Cardiac muscle cell (in vitro differentiated cells and primary cell): ENCODE measurements around the gene NRP2. TPM values are rescaled to one million over a fixed set of nuclear protein-coding genes. Genes with fewer than 3 reads are reported as not detected.

Experiments
- DNase-seq, 2 donors: peaks; one replicate each; pipeline versions ENCODE4 v3.0.0 to v3.0.0-alpha.2; 2010 to 2017; ENCODE audit warnings: low read depth in 1 of 2, low spot score in 1 of 2
- H3K27ac ChIP-seq: fragments of 200-600 bp; sonication (generic); 2 replicates; pipeline ENCODE4 v1.5.1; 2016
- H3K27me3 ChIP-seq: fragments of 200-600 bp; sonication (generic); 2 replicates; pipeline ENCODE4 v1.6.0; 2016; ENCODE audit warnings: control low read depth
- H3K36me3 ChIP-seq: fragments of 200-600 bp; sonication (generic); 2 replicates; pipeline ENCODE4 v1.5.1; 2016; ENCODE audit warnings: control low read depth
- H3K4me1 ChIP-seq: fragments of 200-600 bp; sonication (generic); 2 replicates; pipeline ENCODE4 v1.8.1; 2017; ENCODE audit warnings: low read depth, mild to moderate bottlenecking, mixed run types
- H3K4me3 ChIP-seq: fragments of 200-600 bp; sonication (generic); 2 replicates; pipeline ENCODE4 v1.5.1; 2016; ENCODE audit warnings: mild to moderate bottlenecking
- H3K9me3 ChIP-seq: fragments of 200-600 bp; sonication (generic); 2 replicates; pipeline ENCODE4 v1.5.1; 2017; ENCODE audit warnings: low read depth, mild to moderate bottlenecking, control low read depth
- polyA plus RNA-seq: library from polyadenylated mRNA; unstranded; fragments of >200 nt; fragmentation: Nextera tagmentation; extraction: Ambion mirVana; gene quantifications from 2 replicates; pipeline ENCODE4 v1.2.1, GENCODE V29; 2016
- total RNA-seq: library from RNA; depleted of rRNA; stranded (reverse); fragments of >200 nt; gene quantifications from 2 replicates; pipeline ENCODE4 v1.2.3, GENCODE V29; 2016
- TF ChIP-seq, protein P1 (sequence below): IDR thresholded peaks from 2 replicates; pipeline ENCODE4 v1.5.1; 2012; ENCODE audit warnings: low read depth, mild to moderate bottlenecking, low read length

NRP2 gene
- total and polyA plus RNA-seq, 2 experiments from 2014 or later, result 35.2 to 166 TPM

DNA sequence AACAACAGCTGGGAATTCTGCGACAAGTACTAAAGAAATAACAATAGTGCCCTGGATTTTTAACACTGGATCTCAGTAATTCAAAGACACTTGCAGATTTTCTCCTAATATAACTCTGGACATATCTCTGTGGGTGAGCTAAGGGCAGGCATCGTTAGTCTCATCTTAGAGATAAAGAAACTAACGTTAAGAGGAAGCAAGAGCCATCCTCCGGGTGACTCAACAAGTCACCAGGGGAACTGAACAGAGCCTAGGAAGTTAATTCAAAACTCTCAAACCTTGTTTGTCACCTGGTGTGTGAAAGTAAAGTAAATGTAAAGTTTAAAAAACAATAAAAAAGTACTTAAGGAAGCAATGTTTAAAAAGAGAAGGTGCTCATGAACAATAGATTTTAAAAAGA, 41.6 kb upstream of the NRP2 start:
- H3K27ac ChIP-seq, result no peak overlapping the region
- no peak overlapping the region for H3K4me3 ChIP-seq
- TF ChIP-seq, protein P1, sequence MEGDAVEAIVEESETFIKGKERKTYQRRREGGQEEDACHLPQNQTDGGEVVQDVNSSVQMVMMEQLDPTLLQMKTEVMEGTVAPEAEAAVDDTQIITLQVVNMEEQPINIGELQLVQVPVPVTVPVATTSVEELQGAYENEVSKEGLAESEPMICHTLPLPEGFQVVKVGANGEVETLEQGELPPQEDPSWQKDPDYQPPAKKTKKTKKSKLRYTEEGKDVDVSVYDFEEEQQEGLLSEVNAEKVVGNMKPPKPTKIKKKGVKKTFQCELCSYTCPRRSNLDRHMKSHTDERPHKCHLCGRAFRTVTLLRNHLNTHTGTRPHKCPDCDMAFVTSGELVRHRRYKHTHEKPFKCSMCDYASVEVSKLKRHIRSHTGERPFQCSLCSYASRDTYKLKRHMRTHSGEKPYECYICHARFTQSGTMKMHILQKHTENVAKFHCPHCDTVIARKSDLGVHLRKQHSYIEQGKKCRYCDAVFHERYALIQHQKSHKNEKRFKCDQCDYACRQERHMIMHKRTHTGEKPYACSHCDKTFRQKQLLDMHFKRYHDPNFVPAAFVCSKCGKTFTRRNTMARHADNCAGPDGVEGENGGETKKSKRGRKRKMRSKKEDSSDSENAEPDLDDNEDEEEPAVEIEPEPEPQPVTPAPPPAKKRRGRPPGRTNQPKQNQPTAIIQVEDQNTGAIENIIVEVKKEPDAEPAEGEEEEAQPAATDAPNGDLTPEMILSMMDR, result no peak
- H3K36me3 ChIP-seq, result no peaks in the 10 kb centered on the region
- H3K27me3 ChIP-seq, result no peaks in the 10 kb centered on the region
- DNase-seq, result no peak
- H3K9me3 ChIP-seq, result no peaks in the 10 kb centered on the region
- H3K4me1 ChIP-seq, result peaks cover 22% of the 10 kb centered on the region

DNA sequence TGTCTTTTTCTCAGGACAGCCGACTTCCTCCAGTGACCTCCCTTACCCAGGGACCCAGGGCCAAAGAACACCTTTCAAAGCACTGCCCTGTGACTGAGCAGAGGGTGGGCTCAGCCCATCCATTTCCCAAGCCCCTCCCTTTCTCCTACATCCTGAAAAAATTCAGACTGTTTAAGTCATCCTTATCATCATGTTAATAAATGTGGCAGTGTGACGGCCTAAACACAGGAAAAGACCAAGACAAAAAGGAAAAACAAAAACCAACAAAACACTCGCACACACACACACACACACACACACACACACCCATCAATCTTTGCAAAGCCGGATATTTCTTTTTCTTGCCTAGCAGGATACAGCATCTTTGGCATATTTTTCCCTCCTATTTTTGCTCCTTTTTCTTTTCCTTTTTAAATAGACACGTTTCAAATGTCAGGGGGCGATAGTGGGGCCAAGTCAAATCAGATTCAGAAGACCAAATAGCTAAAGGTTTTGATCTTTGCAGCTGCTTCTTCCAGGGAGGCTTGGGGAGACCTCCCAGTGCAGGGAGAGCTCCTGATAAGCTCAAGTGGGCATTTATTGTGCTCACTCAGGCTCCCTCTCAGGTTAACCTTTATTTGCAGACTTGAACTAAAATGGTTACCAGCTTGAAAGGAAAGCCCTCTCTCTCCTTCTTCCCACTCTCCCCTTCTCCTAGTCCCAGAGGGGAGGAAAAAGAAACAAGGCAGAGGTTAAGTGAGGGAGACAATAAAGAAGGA, 39.5 kb upstream of the NRP2 start:
- peaks cover 14% of the 10 kb centered on the region for H3K4me1 ChIP-seq
- H3K36me3 ChIP-seq, result no peaks in the 10 kb centered on the region
- H3K9me3 ChIP-seq, result no peaks in the 10 kb centered on the region
- H3K27ac ChIP-seq, result no peak overlapping the region
- TF ChIP-seq, protein P1, result no peak
- no peaks in the 10 kb centered on the region for H3K27me3 ChIP-seq
- peak in 1 of 2 donors; percentile 58 for DNase-seq
- H3K4me3 ChIP-seq, result no peak overlapping the region

DNA sequence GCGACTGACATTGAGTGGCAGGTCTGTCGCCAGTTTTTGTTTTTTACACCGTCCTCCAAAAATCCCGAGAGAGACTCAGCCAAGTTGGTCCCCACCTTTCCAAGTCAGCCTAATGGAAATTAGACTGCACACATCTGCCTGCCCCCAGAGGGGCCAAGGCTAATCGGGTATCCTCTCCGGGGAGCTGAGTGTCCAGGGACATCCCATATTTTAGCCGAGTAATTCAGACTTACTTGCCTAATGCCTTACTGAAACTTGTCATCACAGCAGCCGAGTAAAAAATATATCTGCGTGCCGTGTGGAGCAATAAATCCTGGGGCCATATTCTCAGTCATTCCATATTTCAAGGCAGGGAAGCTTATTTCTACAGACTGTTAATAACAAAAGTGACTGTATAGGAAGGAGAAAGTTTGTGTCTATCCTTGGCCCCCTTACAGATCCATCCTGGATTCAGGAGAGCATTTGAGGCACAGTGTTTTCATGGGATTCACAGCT, 38.9 kb upstream of the NRP2 start:
- no peak for DNase-seq
- Histone ChIP-seq H3K9me3 (no peaks in the 10 kb centered on the region), H3K4me1 (peaks cover 14% of the 10 kb centered on the region), H3K27me3 (no peaks in the 10 kb centered on the region), H3K4me3 (no peak overlapping the region), H3K27ac (no peak overlapping the region), H3K36me3 (no peaks in the 10 kb centered on the region)
- TF ChIP-seq, protein P1, result no peak

DNA sequence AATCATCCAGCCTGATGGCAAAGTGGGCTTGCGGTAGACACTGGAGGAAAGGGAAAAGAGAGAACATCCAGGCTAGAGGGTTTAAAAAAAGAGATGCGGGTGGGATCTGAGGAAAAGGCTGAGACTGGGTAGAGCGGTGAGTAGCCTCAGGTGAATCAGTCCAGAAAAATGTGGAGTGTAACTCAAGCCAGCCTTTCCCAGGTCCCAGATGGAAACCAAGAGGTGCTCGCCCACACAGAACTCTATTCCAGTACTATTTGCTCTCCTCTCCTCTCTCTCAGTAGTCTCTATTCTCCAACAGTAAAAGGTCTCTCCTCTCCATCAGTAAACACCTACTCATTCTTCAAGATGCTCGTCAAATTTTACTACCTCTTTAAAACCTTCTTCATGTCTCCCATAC, 38.3 kb upstream of the NRP2 start:
- H3K4me1 ChIP-seq, result peaks cover 14% of the 10 kb centered on the region
- TF ChIP-seq, protein P1, result no peak
- H3K9me3 ChIP-seq, result no peaks in the 10 kb centered on the region
- no peaks in the 10 kb centered on the region for H3K36me3 ChIP-seq
- H3K27me3 ChIP-seq, result no peaks in the 10 kb centered on the region
- no peak overlapping the region for H3K27ac ChIP-seq
- H3K4me3 ChIP-seq, result no peak overlapping the region
- no peak for DNase-seq

DNA sequence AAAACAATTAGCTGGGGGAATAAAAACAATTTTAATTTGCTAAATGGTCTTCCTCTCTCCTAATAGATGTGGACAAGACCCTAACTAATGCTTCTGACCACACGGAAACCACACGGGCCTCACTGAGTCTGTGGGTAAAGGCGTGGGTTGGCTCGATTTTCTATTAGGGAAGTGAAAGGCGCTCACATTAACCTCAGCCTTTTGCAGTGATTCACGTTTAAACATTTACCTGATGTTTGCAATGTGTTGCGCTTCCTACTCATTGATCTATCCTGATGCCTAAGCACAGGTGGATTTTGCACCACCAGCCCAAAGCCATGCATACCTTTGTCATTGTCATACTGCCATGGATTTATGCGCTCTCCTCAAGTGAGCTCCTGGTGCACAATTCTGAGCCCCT, 35.6 kb upstream of the NRP2 start:
- TF ChIP-seq, protein P1, result no peak
- no peaks in the 10 kb centered on the region for H3K27me3 ChIP-seq

More for the DNA sequence above, 35.6 kb upstream of the NRP2 start:
- no peak overlapping the region for H3K27ac ChIP-seq
- H3K4me1 ChIP-seq, result peaks cover 14% of the 10 kb centered on the region
- no peaks in the 10 kb centered on the region for H3K36me3 ChIP-seq
- no peak for DNase-seq
- H3K9me3 ChIP-seq, result no peaks in the 10 kb centered on the region
- H3K4me3 ChIP-seq, result no peak overlapping the region
